K562 (cell line): ENCODE results near the gene GLP2R. TPM values are rescaled to one million over a fixed set of nuclear protein-coding genes. Genes with fewer than 3 reads are reported as not detected.

Experiments used
- ARID4B ChIP-seq: sonication (generic); formaldehyde crosslinking; IDR thresholded peaks from 2 replicates; pipeline ENCODE4 v1.8.0; 2022; ENCODE audit warnings: mild to moderate bottlenecking, missing genetic modification reagents
- ILF3 ChIP-seq: fragments of 450-650 bp; IDR thresholded peaks from 2 replicates; pipeline ENCODE4 v1.6.1; 2018; ENCODE audit warnings: antibody characterized with exemption, mild to moderate bottlenecking, moderate library complexity, borderline replicate concordance
- MEF2A ChIP-seq: IDR thresholded peaks from 2 replicates; pipeline ENCODE4 v1.6.1; 2011; ENCODE audit warnings: low read depth, mild to moderate bottlenecking, low read length, moderate library complexity; ENCODE audit not compliant: control insufficient read depth
- OTX1 ChIP-seq: fragments of 450-650 bp; formaldehyde crosslinking; IDR thresholded peaks from 2 replicates; pipeline ENCODE4 v1.4.0; 2022; ENCODE audit warnings: mild to moderate bottlenecking
- PHF21A ChIP-seq: fragments of 450-650 bp; IDR thresholded peaks from 2 replicates; pipeline ENCODE4 v1.6.1; 2017; ENCODE audit warnings: low read depth, borderline replicate concordance
- SMAD3 ChIP-seq: fragments of 450-650 bp; formaldehyde crosslinking; conservative IDR thresholded peaks from 2 replicates; pipeline ENCODE4 v1.4.0; 2020; ENCODE audit warnings: mild to moderate bottlenecking
- SNIP1 ChIP-seq: fragments of 450-650 bp; IDR thresholded peaks from 2 replicates; pipeline ENCODE4 v1.7.1; 2017; ENCODE audit warnings: low read depth, mild to moderate bottlenecking
- polyA plus RNA-seq, 8 experiments: library from polyadenylated mRNA; depleted of rRNA in 4 of 8; stranded (reverse) in 5 of 8; unstranded in 3 of 8; fragments of >200 nt; fragmentation: Nextera tagmentation in 2 of 8; fragmentation: Illumina TruSeq in 1 of 8; extraction: Ambion mirVana in 2 of 8; extraction: Trizol in 1 of 8; gene quantifications; 2 replicates each; pipeline versions ENCODE4 v1.2.1 to v1.2.3, GENCODE V29; 2011 to 2014; ENCODE audit warnings: inconsistent platforms in 1 of 8, missing spikeins in 1 of 8
- total RNA-seq, 7 experiments: library from RNA; depleted of rRNA in 6 of 7; stranded (reverse); fragments of >200 nt in 6 of 7; fragmentation: Illumina TruSeq in 2 of 7; extraction: Trizol in 2 of 7; gene quantifications; 2 replicates each; pipeline versions ENCODE4 v1.2.1 to v1.2.3, GENCODE V29; 2011 to 2021; ENCODE audit warnings: low replicate concordance in 1 of 7
- TF ChIP-seq, protein P1 (sequence below), 3 experiments: fragments of 200-800 bp in 1 of 3; fragments of 250-450 bp in 1 of 3; fragments of 450-650 bp in 1 of 3; sonication (Bioruptor Pico) in 1 of 3; sonication (Bioruptor generic) in 1 of 3; formaldehyde crosslinking in 1 of 3; IDR thresholded peaks; 2 replicates each; pipeline versions ENCODE4 v1.6.1 to v1.8.0; 2016 to 2022; ENCODE audit warnings: mild to moderate bottlenecking in 2 of 3, missing genetic modification characterization in 2 of 3, missing compliant biosample characterization in 1 of 3, moderate library complexity in 1 of 3
- TF ChIP-seq, protein P2 (sequence below): fragments of 250-450 bp; sonication (Bioruptor Pico); IDR thresholded peaks from 2 replicates; pipeline ENCODE4 v1.8.0; 2021; ENCODE audit warnings: moderate library complexity, mild to moderate bottlenecking, inconsistent platforms
- TF ChIP-seq, protein P3 (sequence below): sonication (generic); formaldehyde crosslinking; IDR thresholded peaks from 2 replicates; pipeline ENCODE4 v1.9.0; 2022; ENCODE audit warnings: mild to moderate bottlenecking, missing genetic modification reagents

GLP2R gene
- total and polyA plus RNA-seq, 9 of the 15 experiments (the other 6 are each of a cell fraction or from before 2014, with no cell fraction given) = not detected

DNA sequence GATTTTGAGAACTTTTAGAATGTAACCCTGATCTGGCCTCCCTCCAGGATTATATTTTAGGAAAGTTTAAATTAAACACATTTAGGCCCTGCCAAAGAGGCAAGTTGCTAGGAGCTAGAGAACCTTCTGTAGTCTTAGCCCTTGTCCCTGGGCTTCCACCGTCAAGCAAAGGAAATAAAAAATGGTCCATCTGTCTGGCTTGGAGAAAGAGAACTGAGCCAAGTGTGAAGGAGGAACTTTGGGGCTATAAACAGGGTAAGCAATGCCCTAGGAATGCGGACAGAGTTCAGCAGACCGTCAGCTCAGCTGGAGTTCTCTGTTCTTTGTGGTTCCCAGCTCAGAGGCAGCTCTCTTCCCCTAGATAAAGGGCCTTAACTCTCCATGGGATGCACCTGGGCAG lies 49.7 kb downstream of the GLP2R start (continued):
- TF ChIP-seq, protein P1, sequence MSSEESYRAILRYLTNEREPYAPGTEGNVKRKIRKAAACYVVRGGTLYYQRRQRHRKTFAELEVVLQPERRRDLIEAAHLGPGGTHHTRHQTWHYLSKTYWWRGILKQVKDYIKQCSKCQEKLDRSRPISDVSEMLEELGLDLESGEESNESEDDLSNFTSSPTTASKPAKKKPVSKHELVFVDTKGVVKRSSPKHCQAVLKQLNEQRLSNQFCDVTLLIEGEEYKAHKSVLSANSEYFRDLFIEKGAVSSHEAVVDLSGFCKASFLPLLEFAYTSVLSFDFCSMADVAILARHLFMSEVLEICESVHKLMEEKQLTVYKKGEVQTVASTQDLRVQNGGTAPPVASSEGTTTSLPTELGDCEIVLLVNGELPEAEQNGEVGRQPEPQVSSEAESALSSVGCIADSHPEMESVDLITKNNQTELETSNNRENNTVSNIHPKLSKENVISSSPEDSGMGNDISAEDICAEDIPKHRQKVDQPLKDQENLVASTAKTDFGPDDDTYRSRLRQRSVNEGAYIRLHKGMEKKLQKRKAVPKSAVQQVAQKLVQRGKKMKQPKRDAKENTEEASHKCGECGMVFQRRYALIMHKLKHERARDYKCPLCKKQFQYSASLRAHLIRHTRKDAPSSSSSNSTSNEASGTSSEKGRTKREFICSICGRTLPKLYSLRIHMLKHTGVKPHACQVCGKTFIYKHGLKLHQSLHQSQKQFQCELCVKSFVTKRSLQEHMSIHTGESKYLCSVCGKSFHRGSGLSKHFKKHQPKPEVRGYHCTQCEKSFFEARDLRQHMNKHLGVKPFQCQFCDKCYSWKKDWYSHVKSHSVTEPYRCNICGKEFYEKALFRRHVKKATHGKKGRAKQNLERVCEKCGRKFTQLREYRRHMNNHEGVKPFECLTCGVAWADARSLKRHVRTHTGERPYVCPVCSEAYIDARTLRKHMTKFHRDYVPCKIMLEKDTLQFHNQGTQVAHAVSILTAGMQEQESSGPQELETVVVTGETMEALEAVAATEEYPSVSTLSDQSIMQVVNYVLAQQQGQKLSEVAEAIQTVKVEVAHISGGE (CRISPR knock-in tag; IDR thresholded peaks at IDR 0.05) = no peak
- TF ChIP-seq, protein P2, sequence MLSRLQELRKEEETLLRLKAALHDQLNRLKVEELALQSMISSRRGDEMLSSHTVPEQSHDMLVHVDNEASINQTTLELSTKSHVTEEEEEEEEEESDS (CRISPR knock-in tag) = no peak
- TF ChIP-seq ARID4B = no peak
- no peak for TF ChIP-seq OTX1
- TF ChIP-seq, protein P3, sequence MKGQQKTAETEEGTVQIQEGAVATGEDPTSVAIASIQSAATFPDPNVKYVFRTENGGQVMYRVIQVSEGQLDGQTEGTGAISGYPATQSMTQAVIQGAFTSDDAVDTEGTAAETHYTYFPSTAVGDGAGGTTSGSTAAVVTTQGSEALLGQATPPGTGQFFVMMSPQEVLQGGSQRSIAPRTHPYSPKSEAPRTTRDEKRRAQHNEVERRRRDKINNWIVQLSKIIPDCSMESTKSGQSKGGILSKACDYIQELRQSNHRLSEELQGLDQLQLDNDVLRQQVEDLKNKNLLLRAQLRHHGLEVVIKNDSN (CRISPR knock-in tag) = no peak
- no peak for TF ChIP-seq MEF2A
- no peak for TF ChIP-seq PHF21A
- TF ChIP-seq SNIP1 = no peak
- TF ChIP-seq SMAD3 (CRISPR knock-in tag) = no peak
- TF ChIP-seq ILF3 = no peak
- TF ChIP-seq, all 486 proteins: peak for 0
